Panc1 (cell line): ENCODE data around the gene NKAIN2.
A peak's percentile ranks its signal among the peaks of the same experiment; 100 is the strongest.

Source experiments
- POLR2AphosphoS5 ChIP-seq: IDR thresholded peaks from 2 replicates; pipeline ENCODE4 v1.6.1; 2012; ENCODE audit warnings: mild to moderate bottlenecking, low read depth, low read length, moderate library complexity
- TF ChIP-seq, protein P1 (sequence below): fragments of 450-650 bp; IDR thresholded peaks from 2 replicates; pipeline ENCODE4 v1.5.1; 2017; ENCODE audit warnings: mild to moderate bottlenecking
- TF ChIP-seq, protein P2 (sequence below), 2 experiments: IDR thresholded peaks; 2 replicates each; pipeline ENCODE4 v1.6.1; 2011 to 2012; ENCODE audit warnings: low read depth in 2 of 2, control low read depth in 1 of 2, low read length in 1 of 2, mild to moderate bottlenecking in 1 of 2, moderate library complexity in 1 of 2; ENCODE audit not compliant: insufficient read depth in 1 of 2

DNA sequence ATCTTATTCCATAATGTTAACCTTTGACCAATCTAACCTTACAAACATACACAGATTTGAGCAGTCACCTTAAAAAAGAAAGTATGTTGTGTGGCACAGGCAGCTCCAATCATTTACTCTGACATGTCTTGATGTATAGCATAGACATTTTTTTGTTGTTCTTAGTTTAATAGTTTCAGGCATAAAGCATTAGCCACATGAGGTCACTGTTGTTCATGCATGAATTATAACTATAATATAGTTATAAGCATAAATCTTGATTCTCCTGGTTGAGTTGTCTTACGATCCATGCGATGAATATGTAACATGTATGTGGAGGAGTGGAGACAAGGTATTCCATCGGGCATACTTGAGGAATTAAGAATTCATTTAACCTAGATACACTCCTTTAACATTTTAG is 26.1 kb upstream of the NKAIN2 start:
- TF ChIP-seq, protein P1, sequence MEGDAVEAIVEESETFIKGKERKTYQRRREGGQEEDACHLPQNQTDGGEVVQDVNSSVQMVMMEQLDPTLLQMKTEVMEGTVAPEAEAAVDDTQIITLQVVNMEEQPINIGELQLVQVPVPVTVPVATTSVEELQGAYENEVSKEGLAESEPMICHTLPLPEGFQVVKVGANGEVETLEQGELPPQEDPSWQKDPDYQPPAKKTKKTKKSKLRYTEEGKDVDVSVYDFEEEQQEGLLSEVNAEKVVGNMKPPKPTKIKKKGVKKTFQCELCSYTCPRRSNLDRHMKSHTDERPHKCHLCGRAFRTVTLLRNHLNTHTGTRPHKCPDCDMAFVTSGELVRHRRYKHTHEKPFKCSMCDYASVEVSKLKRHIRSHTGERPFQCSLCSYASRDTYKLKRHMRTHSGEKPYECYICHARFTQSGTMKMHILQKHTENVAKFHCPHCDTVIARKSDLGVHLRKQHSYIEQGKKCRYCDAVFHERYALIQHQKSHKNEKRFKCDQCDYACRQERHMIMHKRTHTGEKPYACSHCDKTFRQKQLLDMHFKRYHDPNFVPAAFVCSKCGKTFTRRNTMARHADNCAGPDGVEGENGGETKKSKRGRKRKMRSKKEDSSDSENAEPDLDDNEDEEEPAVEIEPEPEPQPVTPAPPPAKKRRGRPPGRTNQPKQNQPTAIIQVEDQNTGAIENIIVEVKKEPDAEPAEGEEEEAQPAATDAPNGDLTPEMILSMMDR = peak; percentile 70; the same call in 1 of the 2 replicates
- no peak for TF ChIP-seq POLR2AphosphoS5
- TF ChIP-seq, protein P2, sequence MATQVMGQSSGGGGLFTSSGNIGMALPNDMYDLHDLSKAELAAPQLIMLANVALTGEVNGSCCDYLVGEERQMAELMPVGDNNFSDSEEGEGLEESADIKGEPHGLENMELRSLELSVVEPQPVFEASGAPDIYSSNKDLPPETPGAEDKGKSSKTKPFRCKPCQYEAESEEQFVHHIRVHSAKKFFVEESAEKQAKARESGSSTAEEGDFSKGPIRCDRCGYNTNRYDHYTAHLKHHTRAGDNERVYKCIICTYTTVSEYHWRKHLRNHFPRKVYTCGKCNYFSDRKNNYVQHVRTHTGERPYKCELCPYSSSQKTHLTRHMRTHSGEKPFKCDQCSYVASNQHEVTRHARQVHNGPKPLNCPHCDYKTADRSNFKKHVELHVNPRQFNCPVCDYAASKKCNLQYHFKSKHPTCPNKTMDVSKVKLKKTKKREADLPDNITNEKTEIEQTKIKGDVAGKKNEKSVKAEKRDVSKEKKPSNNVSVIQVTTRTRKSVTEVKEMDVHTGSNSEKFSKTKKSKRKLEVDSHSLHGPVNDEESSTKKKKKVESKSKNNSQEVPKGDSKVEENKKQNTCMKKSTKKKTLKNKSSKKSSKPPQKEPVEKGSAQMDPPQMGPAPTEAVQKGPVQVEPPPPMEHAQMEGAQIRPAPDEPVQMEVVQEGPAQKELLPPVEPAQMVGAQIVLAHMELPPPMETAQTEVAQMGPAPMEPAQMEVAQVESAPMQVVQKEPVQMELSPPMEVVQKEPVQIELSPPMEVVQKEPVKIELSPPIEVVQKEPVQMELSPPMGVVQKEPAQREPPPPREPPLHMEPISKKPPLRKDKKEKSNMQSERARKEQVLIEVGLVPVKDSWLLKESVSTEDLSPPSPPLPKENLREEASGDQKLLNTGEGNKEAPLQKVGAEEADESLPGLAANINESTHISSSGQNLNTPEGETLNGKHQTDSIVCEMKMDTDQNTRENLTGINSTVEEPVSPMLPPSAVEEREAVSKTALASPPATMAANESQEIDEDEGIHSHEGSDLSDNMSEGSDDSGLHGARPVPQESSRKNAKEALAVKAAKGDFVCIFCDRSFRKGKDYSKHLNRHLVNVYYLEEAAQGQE (IDR thresholded peaks at IDR 0.05; ENCODE audit: insufficient read depth in 1 of 2, low read depth in 2 of 2, low read length in 1 of 2) = no peak
